KOPT-K1 (cell line): Measurements from ENCODE around the gene METTL2B.
"Not testable (repeated sequence)": the region's sequence is repeated elsewhere in the genome, so short reads cannot be mapped to it uniquely, and the experiment has no call there.

ENCODE experiments used
- H3K27ac ChIP-seq: fragments of 200-600 bp; sonication (generic); 2 replicates; pipeline ENCODE4 v1.5.1; 2016; ENCODE audit warnings: antibody characterized with exemption, mild to moderate bottlenecking, low read depth, low read length; ENCODE audit not compliant: poor library complexity, severe bottlenecking
- H3K36me3 ChIP-seq: fragments of 200-600 bp; sonication (generic); 2 replicates; pipeline ENCODE4 v1.5.1; 2017; ENCODE audit warnings: antibody characterized with exemption, mild to moderate bottlenecking, low read length, moderate library complexity; ENCODE audit not compliant: insufficient read depth
- H3K9me3 ChIP-seq: fragments of 200-600 bp; sonication (generic); 2 replicates; pipeline ENCODE4 v1.5.1; 2017; ENCODE audit warnings: antibody characterized with exemption, low read length, mild to moderate bottlenecking; ENCODE audit not compliant: insufficient read depth, poor library complexity, severe bottlenecking

The METTL2B gene

DNA sequence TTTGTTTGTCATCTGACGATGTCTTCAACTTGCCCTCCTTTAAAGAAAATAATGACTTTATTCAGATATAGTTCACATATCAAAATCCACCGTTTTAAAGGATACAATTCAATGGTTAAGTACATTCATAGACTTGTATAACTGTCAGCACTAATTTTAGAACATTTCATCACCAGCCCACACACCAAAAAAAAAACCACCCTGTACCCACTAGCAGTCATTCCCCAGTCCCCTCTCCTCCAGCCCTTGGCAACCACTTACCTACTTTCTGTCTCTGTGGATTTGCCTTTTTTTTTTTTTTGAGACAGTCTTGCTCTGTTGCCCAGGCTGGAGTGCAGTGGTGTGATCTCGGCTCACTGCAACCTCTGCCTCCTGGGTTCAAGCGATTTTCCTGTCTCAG lies 26.1 kb upstream of the METTL2B start:
- Histone ChIP-seq H3K27ac (no peak overlapping the region), H3K9me3 (no peaks in the 10 kb centered on the region), H3K36me3 (no peaks in the 10 kb centered on the region)

DNA sequence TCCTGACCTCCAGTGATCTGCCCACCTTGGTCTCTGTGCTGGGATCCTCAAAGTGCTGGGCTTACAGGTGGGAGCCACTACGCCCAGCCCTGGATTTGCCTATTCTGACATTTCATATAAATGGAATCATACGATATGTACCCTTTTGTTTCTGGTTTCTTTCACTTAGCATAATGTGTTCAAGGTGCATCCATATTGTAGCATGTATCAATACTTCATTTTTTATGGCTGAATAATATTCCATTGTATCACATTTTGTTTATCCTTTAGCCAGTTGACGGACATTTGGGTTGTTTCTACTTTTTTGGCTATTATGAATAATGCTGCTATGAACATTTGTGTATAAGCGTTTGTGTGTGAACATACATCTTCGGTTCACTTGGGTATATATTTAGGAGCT lies 25.6 kb upstream of the METTL2B start:
- H3K36me3 ChIP-seq = no peaks in the 10 kb centered on the region
- no peaks in the 10 kb centered on the region for H3K9me3 ChIP-seq
- H3K27ac ChIP-seq = no peak overlapping the region

DNA sequence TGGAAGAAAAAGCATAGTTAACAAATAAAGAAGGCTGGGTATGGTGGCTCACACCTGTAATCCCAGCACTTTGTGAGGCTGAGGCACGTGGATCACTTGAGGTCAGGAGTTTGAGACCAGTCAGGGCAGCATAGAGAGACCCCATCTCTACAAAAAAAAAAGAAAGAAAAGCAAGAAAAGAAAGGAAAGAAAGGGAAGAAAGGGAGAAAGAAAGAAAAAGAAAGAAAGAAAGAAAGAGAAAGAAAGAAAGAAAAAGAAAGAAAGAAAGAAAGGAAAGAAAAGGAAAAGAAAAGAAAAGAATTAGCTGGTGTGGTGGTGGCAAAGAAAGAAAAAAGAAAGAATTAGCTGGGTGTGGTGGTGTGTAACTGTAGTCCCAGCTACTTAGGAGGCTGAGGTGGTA lies 24.0 kb upstream of the METTL2B start:
- Histone ChIP-seq H3K36me3 (peaks cover 7% of the 10 kb centered on the region), H3K9me3 (no peaks in the 10 kb centered on the region), H3K27ac (no peak overlapping the region)

DNA sequence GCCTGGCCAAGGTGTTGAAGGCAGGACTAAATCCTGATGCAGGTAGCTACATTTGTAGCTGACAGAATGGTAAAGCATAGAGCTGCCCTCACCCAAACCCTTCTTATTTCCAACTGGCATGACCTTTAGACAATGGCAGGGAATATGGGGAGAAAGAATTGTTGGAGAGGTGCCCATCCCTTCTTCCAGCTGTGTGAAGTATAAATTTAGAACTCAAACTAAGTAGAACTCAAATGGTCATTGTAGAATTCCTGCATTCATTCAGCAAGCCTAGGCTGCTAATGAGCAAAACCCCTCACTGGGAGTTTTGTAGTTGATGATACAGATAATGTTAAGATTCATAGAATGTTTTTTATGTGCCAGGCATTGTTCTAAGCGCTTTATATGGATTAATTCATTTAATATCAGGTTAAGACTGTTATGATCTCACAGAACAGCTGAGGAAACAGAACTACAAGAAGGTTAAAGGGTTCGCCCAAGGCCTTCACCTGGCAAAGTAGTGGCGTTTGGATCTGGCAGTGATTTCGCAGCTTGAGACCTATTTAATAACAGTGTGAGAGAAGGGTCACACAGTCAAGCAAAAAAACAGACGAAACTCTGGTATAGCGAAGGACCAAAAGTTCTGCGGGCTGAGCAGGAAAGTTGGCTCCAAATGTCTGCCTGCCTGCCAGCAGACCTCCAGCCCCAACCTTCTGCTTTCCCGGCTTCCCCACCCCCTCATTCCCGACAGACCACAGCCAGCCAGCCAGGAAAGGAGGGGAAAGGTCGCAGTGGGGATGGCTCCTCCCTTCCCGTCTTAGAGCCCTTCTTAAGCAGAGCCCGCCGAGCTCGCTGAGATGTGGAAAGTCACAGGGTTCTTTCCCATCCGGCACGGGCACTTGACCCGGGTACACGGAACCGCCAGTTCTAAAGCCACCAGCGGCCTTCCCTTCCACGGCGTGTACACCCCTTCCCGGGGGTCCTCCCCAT lies 22.4 kb upstream of the METTL2B start:
- H3K9me3 ChIP-seq = no peaks in the 10 kb centered on the region
- H3K27ac ChIP-seq = no peak overlapping the region
- H3K36me3 ChIP-seq = peaks cover 16% of the 10 kb centered on the region

DNA sequence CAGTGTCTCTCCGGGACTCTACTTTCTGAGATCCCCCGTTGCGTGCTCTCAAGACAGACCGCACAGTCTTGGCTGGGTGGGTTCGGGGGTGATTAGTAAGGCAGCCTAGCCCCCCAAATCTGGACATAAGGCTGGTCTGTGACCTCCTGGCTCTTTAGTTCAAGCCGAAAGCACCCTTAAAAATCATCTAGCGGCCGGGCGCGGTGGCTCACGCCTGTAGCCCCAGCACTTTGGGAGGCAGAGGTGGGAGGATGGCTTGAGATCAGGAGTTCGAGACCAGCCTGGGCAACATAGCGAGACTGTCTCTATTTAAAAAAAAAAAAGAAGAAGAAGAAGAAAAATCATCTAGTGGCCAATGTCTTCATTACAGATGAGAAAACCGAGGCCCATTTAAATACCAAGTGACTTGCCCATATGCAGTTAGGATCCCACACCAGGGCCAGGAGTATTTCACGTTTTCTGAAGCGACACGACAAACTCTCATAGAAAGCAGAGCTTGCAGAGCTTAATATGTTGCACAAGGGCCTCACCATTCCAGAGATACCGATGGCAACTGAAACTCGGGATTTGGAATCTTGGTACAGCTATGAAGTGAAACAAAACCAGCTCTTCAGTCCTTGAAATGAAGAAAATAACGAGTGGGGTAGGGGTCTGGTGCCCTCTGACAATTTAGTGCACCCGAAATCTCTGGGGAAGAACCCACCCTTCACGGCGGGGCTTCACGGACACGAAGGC lies 21.6 kb upstream of the METTL2B start:
- peak overlapping the region; percentile 77 for H3K27ac ChIP-seq
- no peaks in the 10 kb centered on the region for H3K9me3 ChIP-seq
- peaks cover 21% of the 10 kb centered on the region for H3K36me3 ChIP-seq

DNA sequence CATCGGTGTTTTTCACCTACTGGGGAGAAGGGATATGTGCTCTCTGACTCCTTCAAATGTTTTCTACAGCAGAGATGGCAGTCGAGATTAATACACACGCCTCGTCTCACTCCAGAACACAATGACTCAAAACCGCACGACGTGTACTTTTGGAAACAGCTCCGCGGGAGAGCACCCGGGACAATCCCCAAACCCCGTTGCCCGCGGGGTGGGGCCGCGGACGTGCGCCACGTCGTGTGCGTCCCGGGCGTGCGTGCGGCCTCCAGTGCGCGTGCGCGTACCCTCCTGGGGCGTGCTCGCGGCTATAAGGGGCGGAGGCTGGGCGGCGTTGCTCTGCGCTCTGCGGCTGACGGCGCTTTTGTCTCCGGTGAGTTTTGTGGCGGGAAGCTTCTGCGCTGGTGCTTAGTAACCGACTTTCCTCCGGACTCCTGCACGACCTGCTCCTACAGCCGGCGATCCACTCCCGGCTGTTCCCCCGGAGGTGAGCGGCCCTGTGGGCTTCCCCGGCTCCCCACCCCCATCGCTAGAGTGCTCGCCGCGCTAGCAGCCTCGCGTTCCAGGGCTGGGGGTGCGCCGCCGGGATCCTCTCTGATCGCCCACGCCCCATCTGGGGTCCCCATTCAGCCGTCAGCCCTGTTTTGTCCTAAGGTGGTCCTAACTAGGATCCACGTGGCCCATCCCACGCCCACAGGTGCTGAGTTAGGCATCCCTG lies 20.8 kb upstream of the METTL2B start, which contains the start of gene HILPDA:
HILPDA (plus strand) TSS at position 336 of the 712 bp plus-strand sequence. CDS start 1,391 bp downstream, outside the sequence.
- Histone ChIP-seq H3K36me3 (peaks cover 23% of the 10 kb centered on the region), H3K9me3 (no peaks in the 10 kb centered on the region), H3K27ac (peak within 1 kb of the TSS; percentile 77)

DNA sequence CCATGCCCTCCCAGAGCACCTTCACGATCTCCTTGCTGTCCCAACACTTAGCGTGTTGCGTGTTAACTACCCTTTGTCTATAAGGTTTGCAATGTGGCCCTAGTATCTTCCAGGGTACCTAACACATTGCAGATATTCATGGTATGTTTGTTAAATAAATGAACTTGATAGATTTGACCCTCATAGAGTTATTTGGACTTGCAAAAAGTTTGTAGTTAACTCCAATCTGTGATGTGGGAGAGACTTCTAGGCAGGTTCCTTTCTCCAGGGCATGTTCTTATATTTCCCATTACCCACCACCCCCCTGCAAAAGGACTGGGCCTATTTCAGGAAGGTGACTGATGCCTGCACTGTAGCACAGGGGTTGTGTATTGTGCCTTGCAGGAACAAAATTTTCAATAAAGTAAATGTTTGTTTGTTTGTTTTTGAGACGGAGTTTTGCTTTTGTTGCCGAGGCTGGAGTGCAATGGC lies 20.3 kb upstream of the METTL2B start:
- Histone ChIP-seq H3K9me3 (no peaks in the 10 kb centered on the region), H3K36me3 (peaks cover 23% of the 10 kb centered on the region), H3K27ac (peak overlapping the region; percentile 77)

DNA sequence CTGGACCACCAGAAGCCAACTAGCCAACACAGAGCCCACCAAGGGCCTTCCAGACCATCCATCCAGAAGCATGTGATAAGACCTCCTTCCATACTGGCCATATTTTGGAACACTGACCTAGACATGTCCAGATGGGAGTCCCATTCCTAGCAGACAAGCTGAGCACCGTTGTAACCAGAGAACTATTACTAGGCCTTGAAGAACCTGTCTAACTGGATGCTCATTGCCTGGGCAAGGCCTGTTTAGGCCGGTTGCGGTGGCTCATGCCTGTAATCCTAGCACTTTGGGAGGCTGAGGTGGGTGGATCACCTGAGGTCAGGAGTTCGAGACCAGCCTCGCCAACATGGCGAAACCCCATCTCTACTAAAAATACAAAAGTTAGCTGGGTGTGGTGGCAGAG lies 19.2 kb upstream of the METTL2B start:
- H3K36me3 ChIP-seq = peaks cover 23% of the 10 kb centered on the region
- H3K27ac ChIP-seq = peak overlapping the region; percentile 77
- H3K9me3 ChIP-seq = not testable (repeated sequence)

DNA sequence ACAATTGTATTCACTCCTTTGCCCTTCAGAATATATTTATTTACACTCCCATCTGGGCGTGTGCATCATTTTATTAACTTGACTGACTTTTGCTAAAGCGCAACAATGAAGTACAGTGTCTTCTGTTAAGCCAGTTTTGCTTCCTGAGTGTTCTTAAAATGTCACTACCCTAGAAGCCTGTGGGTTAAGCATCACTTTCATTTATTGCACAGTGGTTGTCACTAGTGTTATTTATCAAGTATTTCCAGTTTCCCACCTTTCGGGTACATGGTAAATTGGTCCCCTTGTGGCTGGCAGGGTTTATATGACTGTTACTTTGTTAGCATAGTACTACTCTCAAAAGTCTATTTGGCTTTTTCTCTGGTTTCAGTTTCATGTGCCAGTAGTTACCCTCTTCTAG lies 17.6 kb upstream of the METTL2B start:
- peaks cover 23% of the 10 kb centered on the region for H3K36me3 ChIP-seq
- no peaks in the 10 kb centered on the region for H3K9me3 ChIP-seq
- H3K27ac ChIP-seq = peak overlapping the region; percentile 5

DNA sequence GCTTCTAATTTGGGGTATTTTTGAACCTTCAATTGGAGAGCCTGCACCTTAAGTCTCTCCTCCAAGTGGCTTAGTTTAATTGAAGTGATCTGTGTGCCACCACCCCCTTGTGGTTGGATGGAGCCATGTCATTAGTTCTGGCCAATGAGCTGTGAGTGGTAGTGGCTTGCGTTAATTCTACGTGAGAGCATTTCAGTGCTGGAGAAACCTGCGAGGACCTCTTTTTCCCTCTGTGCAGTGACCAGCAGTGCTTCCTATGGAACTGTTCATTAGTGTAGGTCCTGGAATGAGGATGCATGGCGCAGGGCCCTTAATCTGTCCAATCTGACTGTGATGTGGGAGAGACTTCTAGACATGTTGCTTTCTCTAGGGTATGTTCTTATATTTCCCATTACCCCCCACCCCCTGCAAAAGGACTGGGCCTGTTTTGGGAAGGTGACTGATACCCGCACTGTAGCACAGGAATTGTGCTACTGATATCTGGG lies 17.1 kb upstream of the METTL2B start:
- H3K27ac ChIP-seq = no peak overlapping the region
- no peaks in the 10 kb centered on the region for H3K9me3 ChIP-seq
- H3K36me3 ChIP-seq = peaks cover 23% of the 10 kb centered on the region

DNA sequence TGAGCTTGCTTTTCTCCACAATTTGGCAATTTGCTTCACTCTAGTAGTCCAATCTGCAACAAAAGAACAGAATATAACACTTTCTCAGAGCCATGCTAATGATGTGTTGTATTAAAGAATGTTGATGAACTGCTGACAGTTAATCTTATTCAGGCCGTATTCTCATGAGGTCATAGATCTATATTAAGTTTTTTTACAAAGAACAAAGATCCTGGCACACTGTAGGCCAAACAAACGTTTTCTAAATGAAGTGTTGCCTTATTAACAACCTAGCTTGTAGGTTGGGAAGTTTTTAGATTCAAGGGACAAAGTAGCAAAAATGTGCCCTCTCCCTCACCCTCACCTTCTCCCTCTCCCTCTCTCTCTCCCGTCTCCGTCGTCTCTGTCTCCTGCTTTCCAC lies 14.1 kb upstream of the METTL2B start:
- no peaks in the 10 kb centered on the region for H3K9me3 ChIP-seq
- no peak overlapping the region for H3K27ac ChIP-seq
- peaks cover 20% of the 10 kb centered on the region for H3K36me3 ChIP-seq

DNA sequence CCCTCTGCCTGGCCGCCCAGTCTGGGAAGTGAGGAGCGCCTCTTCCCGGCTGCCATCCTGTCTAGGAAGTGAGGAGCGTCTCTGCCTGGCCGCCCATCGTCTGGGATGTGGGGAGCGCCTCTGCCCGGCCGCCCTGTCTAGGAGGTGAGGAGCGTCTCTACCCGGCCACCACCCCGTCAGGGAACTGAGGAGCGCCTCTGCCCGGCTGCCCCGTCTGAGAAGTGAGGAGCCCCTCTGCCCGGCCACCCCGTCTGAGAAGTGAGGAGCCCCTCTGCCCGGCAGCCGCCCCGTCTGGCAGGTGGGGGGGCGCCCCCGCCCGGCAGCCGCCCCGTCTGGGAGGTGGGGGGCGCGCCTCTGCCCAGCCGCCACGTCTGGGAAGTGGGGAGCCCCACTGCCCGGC lies 13.2 kb upstream of the METTL2B start:
- H3K27ac ChIP-seq, H3K9me3 ChIP-seq: not testable (repeated sequence)
- H3K36me3 ChIP-seq = peaks cover 20% of the 10 kb centered on the region

DNA sequence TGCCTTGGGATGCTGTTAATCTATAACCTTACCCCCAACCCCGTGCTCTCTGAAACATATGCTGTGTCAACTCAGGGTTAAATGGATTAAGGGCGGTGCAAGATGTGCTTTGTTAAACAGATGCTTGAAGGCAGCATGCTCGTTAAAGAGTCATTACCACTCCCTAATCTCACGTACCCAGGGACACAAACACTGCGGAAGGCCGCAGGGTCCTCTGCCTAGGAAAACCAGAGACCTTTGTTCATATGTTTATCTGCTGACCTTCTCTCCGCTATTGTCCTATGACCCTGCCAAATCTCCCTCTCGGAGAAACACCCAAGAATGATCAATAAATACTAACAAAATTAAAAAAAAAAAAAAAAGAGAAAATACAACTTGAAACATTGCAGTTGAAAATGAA lies 12.6 kb upstream of the METTL2B start:
- peaks cover 23% of the 10 kb centered on the region; the same call in 1 of the 2 replicates for H3K36me3 ChIP-seq
- H3K9me3 ChIP-seq, H3K27ac ChIP-seq: not testable (repeated sequence)

DNA sequence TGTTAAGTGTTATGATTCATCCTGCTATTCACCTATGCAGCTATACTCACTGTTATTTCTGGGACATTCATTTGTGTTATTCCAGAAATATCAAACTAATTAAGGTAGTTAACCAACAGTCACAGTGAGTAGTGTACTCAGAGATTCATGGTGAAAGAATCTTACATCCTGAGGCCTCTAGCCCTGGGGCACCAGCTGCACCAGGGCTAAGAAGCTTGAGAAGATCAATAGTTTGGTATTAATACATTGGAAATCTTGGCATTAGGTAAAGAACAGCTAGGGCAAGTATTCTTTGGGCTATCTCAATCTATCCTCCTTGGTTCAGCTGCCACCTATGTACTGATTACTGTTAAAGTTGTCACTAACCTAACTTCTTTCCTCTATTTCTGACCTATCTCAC lies 9.7 kb upstream of the METTL2B start:
- peaks cover 16% of the 10 kb centered on the region; the same call in 1 of the 2 replicates for H3K36me3 ChIP-seq
- not testable (repeated sequence) for H3K9me3 ChIP-seq, H3K27ac ChIP-seq

DNA sequence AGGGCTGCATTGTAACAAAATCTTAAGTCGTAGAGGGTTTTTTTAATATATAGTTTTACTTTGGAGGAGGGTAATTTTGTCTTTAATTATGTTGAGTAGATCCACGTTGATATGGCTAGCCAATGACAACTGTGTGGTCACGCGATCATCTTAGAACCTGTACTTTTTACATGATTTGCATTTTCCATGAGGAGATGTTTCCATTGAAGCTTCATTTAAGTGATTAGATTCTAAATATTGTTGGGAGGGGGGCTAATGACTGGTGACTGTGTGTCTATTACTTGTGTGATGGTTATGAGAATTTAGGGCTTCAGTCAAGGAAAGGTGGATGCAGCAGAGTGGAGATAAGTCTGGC lies 765 bp downstream of the METTL2B start:
- Histone ChIP-seq H3K27ac (peak overlapping the region; percentile 75), H3K36me3 (peaks cover 38% of the 10 kb centered on the region)
- not testable (repeated sequence) for H3K9me3 ChIP-seq
